ENCODE results near the gene REG1B. TPM values are rescaled to one million over a fixed set of nuclear protein-coding genes. Genes with fewer than 3 reads are reported as not detected.

REG1B gene
- total RNA-seq, 2 experiments from 2014 or later, result not detected

- Mint-ChIP-seq H3K27ac (no peak overlapping the region), H3K27me3 (no peaks in the 10 kb centered on the region), H3K36me3 (ENCODE audit: low read depth) (no peaks in the 10 kb centered on the region), H3K4me1 (ENCODE audit: low read depth) (no peaks in the 10 kb centered on the region), H3K4me3 (no peak overlapping the region), H3K9me3 (peaks cover 2% of the 10 kb centered on the region)
- ATAC-seq, result no peak
- intact Hi-C loops (cut with micrococcal nuclease), result no loop called here
- CTCF ChIA-PET, result no interaction called here
- DNase-seq, result no peak
- TF ChIP-seq, protein P1, sequence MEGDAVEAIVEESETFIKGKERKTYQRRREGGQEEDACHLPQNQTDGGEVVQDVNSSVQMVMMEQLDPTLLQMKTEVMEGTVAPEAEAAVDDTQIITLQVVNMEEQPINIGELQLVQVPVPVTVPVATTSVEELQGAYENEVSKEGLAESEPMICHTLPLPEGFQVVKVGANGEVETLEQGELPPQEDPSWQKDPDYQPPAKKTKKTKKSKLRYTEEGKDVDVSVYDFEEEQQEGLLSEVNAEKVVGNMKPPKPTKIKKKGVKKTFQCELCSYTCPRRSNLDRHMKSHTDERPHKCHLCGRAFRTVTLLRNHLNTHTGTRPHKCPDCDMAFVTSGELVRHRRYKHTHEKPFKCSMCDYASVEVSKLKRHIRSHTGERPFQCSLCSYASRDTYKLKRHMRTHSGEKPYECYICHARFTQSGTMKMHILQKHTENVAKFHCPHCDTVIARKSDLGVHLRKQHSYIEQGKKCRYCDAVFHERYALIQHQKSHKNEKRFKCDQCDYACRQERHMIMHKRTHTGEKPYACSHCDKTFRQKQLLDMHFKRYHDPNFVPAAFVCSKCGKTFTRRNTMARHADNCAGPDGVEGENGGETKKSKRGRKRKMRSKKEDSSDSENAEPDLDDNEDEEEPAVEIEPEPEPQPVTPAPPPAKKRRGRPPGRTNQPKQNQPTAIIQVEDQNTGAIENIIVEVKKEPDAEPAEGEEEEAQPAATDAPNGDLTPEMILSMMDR (IDR thresholded peaks at IDR 0.05), result no peak
- POLR2A ChIA-PET, result no interaction called here
Observed at GRCh38 chr2:79086255-79086654, 1.5 kb downstream of the REG1B start.

DNA sequence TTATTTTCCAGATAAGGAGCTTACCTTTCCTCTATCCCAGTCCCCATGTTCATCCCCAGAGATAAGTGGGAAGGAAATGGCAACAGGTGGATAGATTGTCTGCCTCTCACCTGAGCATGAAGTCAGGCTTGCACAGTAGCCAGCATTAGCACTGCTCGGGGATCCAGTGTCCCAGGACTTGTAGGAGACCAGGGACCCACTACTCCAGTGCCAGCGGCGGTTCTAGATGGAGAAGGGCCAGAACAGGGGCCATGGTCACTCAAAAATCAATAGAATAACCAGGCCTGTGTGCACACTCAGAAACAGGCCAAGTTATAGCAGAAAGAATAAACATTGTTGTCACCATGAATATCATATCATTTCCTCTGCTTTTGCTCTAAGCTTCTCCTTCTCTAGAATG, 2.4 kb downstream of the REG1B start:
- DNase-seq, result no peak
- intact Hi-C loops (cut with micrococcal nuclease), result no loop called here
- H3K4me1 Mint-ChIP-seq (ENCODE audit: low read depth), result no peaks in the 10 kb centered on the region
- H3K27me3 Mint-ChIP-seq, result no peaks in the 10 kb centered on the region
- H3K4me3 Mint-ChIP-seq, result no peak overlapping the region
- CTCF ChIA-PET, result no interaction called here
- H3K27ac Mint-ChIP-seq, result no peak overlapping the region
- no peak for ATAC-seq
- POLR2A ChIA-PET, result no interaction called here
- H3K9me3 Mint-ChIP-seq, result peaks cover 2% of the 10 kb centered on the region
- TF ChIP-seq, protein P1 (IDR thresholded peaks at IDR 0.05), result no peak
- H3K36me3 Mint-ChIP-seq (ENCODE audit: low read depth), result no peaks in the 10 kb centered on the region

DNA sequence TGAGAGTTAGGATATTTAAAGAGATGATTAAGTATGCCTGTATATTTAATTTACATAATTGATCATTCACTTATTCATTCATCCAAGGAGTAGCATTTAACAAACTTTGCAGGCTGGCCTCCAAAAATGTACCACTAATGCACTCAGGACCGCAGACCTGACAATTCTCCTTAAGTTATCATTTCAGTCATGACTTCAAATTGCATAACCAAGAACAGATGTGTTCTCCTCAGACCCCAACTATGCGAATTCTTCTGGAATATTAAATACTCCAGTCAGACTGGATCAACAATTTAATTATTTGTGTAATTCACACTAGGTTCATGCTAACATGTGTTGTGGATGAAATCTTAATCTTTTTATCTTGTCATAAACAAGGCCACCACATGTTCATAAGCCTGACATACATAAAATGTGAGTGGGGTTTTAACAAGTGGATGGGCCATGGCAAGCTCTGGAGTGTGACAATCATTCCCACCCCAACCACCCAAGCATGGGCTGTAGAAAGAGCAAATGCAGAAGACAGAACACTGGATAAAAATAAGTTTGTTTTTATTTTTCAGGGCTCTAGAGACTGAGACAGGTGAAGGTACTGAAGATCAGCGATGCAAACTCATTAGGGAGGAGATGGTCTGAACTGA, 3.2 kb downstream of the REG1B start:
- ChIA-PET POLR2A (no interaction called here), CTCF (no interaction called here)
- ATAC-seq (no peak), DNase-seq (no peak)
- H3K27me3 Mint-ChIP-seq, result no peaks in the 10 kb centered on the region
- TF ChIP-seq, protein P1 (IDR thresholded peaks at IDR 0.05), result no peak
- no peaks in the 10 kb centered on the region for H3K4me1 Mint-ChIP-seq (ENCODE audit: low read depth)
- no peak overlapping the region for H3K27ac Mint-ChIP-seq
- H3K9me3 Mint-ChIP-seq, result peaks cover 2% of the 10 kb centered on the region
- no peak overlapping the region for H3K4me3 Mint-ChIP-seq
- intact Hi-C loops (cut with micrococcal nuclease), result no loop called here
- no peaks in the 10 kb centered on the region for H3K36me3 Mint-ChIP-seq (ENCODE audit: low read depth)

DNA sequence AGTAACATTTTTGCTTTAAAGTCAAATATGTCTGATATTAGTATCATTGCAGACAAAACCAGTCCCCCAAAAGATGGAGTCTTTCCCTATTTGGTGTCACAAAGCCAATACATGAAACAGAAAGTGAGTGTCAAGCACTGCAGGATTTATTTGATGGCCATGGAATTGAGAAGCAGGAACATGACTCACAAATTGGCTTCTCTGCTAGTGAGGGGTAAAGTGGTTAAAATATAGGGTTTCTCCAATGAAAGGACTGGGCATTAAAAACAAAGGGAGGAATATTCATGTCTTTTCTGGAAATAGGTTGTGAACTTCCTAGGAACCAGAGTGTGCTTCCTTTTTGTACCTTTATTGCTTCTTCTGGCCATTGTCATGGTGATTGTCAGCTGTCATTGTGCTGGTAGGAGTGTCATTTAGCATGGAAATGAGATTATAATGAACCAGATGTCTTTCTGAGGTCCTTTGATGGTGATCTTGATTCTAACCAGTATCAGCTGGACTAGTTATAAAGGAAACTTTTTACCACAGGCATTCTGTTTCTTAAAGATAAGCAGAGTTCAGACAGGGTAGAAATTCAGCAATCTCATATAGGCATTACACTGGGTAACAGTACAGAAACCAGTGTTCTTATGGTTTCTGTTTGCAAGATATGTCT, 4.1 kb downstream of the REG1B start:
- no peak for ATAC-seq
- Mint-ChIP-seq H3K9me3 (peaks cover 2% of the 10 kb centered on the region), H3K27ac (no peak overlapping the region), H3K36me3 (ENCODE audit: low read depth) (no peaks in the 10 kb centered on the region), H3K4me1 (ENCODE audit: low read depth) (no peaks in the 10 kb centered on the region), H3K4me3 (no peak overlapping the region), H3K27me3 (no peaks in the 10 kb centered on the region)
- ChIA-PET POLR2A (no interaction called here), CTCF (no interaction called here)
- no peak for DNase-seq
- TF ChIP-seq, protein P1 (IDR thresholded peaks at IDR 0.05), result no peak
- intact Hi-C loops (cut with micrococcal nuclease), result no loop called here

- no peak for ATAC-seq
- CTCF ChIA-PET, result no interaction called here
- POLR2A ChIA-PET, result no interaction called here
Observed at GRCh38 chr2:79082987-79083386, 4.8 kb downstream of the REG1B start.

More at GRCh38 chr2:79082987-79083386, 4.8 kb downstream of the REG1B start:
- DNase-seq, result no peak
- no peaks in the 10 kb centered on the region for H3K4me1 Mint-ChIP-seq (ENCODE audit: low read depth)
- no peaks in the 10 kb centered on the region for H3K27me3 Mint-ChIP-seq
- no peak overlapping the region for H3K4me3 Mint-ChIP-seq
- no peak overlapping the region for H3K27ac Mint-ChIP-seq
- peaks cover 2% of the 10 kb centered on the region for H3K9me3 Mint-ChIP-seq
- H3K36me3 Mint-ChIP-seq (ENCODE audit: low read depth), result no peaks in the 10 kb centered on the region
- intact Hi-C loops (cut with micrococcal nuclease), result no loop called here
- TF ChIP-seq, protein P1 (IDR thresholded peaks at IDR 0.05), result no peak

All from activated CD8-positive, alpha-beta T cell treated with anti-CD3 and anti-CD28 coated beads for 36 hours (primary cell).